Measurements from ENCODE around the gene POLR2L. TPM values are rescaled to one million over a fixed set of nuclear protein-coding genes. Genes with fewer than 3 reads are reported as not detected.

POLR2L gene
- total RNA-seq, 2 donors from 2014 or later: 64.5 to 91.1 TPM

DNA sequence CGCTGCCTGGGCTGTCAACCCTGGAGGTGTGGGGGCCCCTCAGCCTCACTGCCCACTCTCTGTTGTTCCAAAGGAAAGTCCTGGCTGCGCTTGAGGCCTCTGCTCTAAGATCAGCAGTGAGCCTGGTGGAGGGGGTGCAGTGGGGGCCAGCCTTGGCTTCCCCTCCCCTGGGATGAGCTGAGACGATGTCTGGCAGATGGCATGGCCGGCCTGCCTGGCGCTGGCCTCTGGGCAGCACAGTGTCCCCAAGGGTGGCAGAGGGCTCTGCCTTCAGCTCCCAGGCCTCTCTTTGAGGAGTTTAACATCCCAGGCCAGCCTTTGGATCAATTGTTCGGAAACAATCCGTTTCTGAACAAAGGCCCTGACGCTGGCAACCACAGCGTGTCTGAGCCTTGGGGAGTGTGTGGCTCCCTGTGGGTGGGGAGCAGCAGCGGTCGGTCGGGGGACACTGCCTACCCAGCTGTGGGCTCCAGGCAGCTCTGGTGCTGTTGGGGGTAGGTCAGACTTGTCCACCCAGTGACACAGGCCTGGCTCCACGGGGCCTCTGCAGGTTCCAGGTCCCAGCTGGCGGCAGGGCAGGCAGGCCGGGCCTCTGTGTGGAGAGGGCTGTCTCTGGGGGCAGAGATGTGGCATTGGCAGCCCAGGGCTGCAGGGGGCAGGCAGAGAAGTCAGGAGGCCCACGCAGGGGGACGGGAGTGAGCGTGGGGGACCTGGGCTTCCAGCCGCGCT is 12.4 kb upstream of the POLR2L start:
- TF ChIP-seq, protein P1, sequence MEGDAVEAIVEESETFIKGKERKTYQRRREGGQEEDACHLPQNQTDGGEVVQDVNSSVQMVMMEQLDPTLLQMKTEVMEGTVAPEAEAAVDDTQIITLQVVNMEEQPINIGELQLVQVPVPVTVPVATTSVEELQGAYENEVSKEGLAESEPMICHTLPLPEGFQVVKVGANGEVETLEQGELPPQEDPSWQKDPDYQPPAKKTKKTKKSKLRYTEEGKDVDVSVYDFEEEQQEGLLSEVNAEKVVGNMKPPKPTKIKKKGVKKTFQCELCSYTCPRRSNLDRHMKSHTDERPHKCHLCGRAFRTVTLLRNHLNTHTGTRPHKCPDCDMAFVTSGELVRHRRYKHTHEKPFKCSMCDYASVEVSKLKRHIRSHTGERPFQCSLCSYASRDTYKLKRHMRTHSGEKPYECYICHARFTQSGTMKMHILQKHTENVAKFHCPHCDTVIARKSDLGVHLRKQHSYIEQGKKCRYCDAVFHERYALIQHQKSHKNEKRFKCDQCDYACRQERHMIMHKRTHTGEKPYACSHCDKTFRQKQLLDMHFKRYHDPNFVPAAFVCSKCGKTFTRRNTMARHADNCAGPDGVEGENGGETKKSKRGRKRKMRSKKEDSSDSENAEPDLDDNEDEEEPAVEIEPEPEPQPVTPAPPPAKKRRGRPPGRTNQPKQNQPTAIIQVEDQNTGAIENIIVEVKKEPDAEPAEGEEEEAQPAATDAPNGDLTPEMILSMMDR (IDR thresholded peaks at IDR 0.05): no peak
- TF ChIP-seq POLR2A (IDR thresholded peaks at IDR 0.05) (no peak), POLR2AphosphoS5 (IDR thresholded peaks at IDR 0.05) (no peak)
- 82% methylated on average over 20 of the region's 20 CpGs for WGBS
- intact Hi-C loops (cut with DNase I): no loop called here
- H3K4me3 ChIP-seq: no peak overlapping the region
- no peaks in the 10 kb centered on the region for H3K36me3 ChIP-seq
- H3K4me1 ChIP-seq (replicated peaks): peaks cover 7% of the 10 kb centered on the region
- H3K9me3 ChIP-seq: no peaks in the 10 kb centered on the region
- no peaks in the 10 kb centered on the region for H3K27me3 ChIP-seq (replicated peaks; ENCODE audit: insufficient read depth)
- no peak overlapping the region for H3K27ac ChIP-seq
- DNase-seq (ENCODE audit: low spot score): no peak

DNA sequence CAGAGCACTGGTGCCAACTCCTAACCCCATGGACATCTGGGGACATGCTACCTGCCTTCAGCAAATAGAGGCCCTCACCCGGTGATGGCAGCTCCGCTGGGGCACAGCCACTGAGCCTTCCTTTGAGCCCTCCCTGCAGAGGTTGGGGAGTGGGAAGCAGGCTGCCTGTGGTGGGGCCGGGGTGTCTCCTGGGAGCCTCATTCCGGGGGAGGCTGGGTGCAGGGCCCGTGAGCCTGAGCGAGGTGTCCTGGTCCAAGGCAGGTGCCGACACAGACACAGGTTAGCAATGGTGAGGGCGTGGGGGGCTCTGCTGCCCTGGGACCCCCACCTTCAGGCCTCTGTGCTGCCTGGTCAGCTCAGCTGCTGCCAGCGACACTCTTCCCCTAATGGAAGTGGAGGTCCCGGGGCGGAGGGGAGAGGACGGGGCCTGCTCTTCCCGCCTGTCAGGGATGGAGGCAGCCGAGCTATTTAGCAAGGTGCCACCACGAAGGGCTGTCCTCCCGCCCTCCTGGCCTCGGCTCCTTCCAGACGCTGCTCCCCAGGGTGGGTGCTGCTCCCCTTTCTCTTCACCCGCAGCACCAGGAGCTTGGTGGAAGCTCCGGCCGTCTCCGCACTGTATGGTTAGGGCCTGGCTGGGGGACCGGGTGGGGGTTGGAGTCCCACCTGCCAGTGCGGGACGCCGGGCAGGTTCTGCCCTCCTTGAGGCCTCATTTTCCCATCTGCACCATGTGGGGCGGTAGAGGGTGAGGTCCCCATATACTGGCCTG is 11.5 kb upstream of the POLR2L start:
- no peak for DNase-seq (ENCODE audit: low spot score)
- 90% methylated on average over 27 of the region's 27 CpGs for WGBS
- no peaks in the 10 kb centered on the region for H3K9me3 ChIP-seq
- H3K4me1 ChIP-seq (replicated peaks): peaks cover 11% of the 10 kb centered on the region
- no peak overlapping the region for H3K27ac ChIP-seq
- no peaks in the 10 kb centered on the region for H3K27me3 ChIP-seq (replicated peaks; ENCODE audit: insufficient read depth)
- TF ChIP-seq, protein P1 (IDR thresholded peaks at IDR 0.05): no peak
- TF ChIP-seq POLR2AphosphoS5 (IDR thresholded peaks at IDR 0.05) (no peak), POLR2A (IDR thresholded peaks at IDR 0.05) (no peak)
- H3K36me3 ChIP-seq: no peaks in the 10 kb centered on the region
- no peak overlapping the region for H3K4me3 ChIP-seq
- intact Hi-C loops (cut with DNase I): no loop called here

DNA sequence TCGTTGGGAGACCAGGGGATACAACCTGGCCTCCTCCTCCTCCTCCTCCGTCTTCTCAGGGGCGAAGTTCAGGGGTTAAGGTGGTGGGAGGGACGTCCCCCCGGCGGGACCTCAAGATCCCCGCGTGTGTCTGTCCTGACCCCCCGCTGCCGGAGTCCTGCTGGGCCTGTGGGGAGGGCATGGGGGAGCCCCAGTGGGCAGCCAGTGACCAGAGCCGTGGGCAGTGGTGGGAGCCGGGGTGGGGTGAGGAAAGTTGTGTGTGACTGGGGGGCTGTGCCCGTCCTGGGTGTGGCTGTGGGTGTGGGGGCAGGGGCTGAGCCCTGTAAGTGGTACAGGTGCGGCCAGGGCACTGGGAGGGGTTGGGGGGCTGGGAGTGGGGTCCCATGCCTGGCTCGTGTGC is 10.4 kb upstream of the POLR2L start:
- Histone ChIP-seq H3K36me3 (no peaks in the 10 kb centered on the region), H3K4me3 (no peak overlapping the region), H3K27me3 (replicated peaks; ENCODE audit: insufficient read depth) (no peaks in the 10 kb centered on the region), H3K9me3 (no peaks in the 10 kb centered on the region), H3K4me1 (replicated peaks) (peaks cover 15% of the 10 kb centered on the region), H3K27ac (no peak overlapping the region)
- no peak for DNase-seq (ENCODE audit: low spot score)
- intact Hi-C loops (cut with DNase I): no loop called here
- 84% methylated on average over 15 of the region's 15 CpGs for WGBS
- TF ChIP-seq, protein P1 (IDR thresholded peaks at IDR 0.05): no peak
- TF ChIP-seq POLR2A (IDR thresholded peaks at IDR 0.05): no peak
- no peak for TF ChIP-seq POLR2AphosphoS5 (IDR thresholded peaks at IDR 0.05)

DNA sequence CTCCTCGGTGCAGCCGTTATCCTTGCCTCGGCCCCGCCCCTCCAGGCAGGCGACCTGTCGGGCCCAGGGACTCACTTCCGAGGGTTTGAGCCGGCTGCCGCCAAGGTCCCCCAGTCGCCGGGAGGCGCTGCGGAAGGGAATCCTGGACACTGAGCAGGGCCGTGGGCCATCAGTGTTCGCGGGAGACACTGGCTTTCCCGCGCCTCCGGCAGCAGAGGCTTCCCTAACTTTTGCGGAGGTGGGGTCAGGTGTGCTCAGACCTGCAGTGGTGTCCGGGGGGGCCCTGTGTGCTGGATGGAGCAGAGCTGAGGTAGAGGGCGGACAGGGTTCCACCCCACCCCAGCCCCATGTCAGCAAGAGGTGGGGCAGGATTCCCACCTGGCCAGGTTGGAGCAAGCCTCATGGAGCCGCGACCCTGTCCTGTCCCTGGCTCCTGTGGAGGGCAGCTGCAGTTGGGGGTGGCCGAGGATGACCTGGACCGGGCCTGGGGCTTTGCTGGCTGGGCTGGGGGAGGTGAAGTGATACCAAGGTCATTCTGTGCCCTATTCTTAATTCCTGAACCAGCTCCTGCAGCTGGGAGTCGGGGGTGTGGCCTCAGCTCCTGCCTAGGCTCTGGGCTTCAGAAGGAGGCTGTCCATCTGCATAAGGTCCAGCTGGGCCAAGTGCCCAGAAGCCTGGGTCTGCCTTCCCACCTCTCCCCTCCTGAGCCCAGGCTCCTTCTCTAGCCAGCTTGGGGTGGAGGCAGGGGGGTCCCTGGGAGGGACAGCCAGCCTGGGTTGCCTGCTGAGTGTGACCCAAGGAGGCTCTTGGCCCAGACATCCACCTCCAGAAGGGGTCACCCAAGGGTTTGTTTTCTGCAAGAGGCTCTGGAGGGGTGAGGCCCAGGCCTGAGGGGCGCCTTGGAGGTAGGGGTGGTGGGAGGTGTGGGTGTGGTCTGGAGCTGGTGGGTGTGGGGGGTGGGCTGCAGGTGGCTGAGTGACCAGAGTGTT is 8.7 kb upstream of the POLR2L start:
- no peak overlapping the region for H3K27ac ChIP-seq
- TF ChIP-seq POLR2AphosphoS5 (IDR thresholded peaks at IDR 0.05) (no peak), POLR2A (IDR thresholded peaks at IDR 0.05) (no peak)
- WGBS: 64% methylated on average over 19 of the region's 28 CpGs
- intact Hi-C loops (cut with DNase I): loop anchor here (2.0 kb wide), 1 partner anchor 200 kb away; no protein-coding TSS in a partner anchor
- no peak for DNase-seq (ENCODE audit: low spot score)
- H3K4me1 ChIP-seq (replicated peaks): peaks cover 15% of the 10 kb centered on the region
- H3K36me3 ChIP-seq: no peaks in the 10 kb centered on the region
- no peaks in the 10 kb centered on the region for H3K27me3 ChIP-seq (replicated peaks; ENCODE audit: insufficient read depth)
- H3K9me3 ChIP-seq: no peaks in the 10 kb centered on the region
- no peak overlapping the region for H3K4me3 ChIP-seq
